Measurements from ENCODE around the gene MEIS2.

Gene MEIS2

GRCh38 chr15:37037850-37038715 is 62.3 kb downstream of the MEIS2 start:
- no peak for DNase-seq

DNA sequence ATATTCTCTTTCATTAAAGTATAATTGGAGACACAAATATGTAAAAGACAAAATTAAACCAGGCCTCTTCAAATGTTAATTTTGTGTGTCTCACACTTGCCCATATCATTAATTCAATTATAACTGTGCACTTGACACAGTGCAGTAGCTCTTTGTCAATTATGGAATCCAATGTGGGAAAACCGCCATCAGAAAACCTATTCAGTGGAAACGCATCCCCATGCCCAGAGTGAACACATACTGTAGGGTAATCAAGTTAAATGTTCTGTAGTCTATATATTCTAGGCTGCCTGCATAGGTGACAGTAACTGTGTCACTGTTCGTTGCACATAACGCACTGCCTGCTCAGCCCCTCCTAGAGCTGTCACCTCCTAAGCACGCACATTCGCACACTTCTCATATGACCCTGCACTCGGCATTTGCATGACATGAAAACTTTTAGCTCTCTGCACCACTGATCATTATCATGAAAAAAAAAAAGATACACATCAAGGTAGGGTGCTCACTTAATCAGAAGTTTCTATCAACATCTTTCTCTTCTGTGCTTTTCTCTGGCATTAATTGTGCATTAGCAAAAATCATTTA is 63.2 kb downstream of the MEIS2 start:
- no peak for DNase-seq

- DNase-seq = no peak
Observed at GRCh38 chr15:37034835-37035748, 65.3 kb downstream of the MEIS2 start.

- no peak for DNase-seq
Observed at GRCh38 chr15:37034392-37034791, 66.0 kb downstream of the MEIS2 start.

- no peak for DNase-seq
Observed at GRCh38 chr15:37032091-37032775, 68.1 kb downstream of the MEIS2 start.

DNA sequence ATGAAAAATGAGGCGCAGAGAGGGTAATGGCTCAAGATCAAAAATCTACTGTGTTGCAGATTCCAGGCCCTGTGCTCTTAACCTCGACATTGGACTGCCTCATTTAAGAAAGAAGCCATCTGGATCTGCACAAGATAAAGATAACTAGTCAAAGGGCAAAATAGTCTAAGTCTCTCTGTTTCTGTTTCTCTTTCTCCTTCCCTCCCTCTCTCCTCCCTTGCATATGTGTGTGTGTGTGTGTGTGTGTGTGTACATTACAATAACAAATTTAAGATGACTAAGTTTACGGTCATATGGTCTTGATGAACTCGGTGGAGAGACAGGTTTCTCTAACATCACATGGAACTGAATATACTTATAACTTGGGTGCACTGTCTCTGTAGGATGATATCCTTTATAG is 69.2 kb downstream of the MEIS2 start:
- no peak for DNase-seq

DNA sequence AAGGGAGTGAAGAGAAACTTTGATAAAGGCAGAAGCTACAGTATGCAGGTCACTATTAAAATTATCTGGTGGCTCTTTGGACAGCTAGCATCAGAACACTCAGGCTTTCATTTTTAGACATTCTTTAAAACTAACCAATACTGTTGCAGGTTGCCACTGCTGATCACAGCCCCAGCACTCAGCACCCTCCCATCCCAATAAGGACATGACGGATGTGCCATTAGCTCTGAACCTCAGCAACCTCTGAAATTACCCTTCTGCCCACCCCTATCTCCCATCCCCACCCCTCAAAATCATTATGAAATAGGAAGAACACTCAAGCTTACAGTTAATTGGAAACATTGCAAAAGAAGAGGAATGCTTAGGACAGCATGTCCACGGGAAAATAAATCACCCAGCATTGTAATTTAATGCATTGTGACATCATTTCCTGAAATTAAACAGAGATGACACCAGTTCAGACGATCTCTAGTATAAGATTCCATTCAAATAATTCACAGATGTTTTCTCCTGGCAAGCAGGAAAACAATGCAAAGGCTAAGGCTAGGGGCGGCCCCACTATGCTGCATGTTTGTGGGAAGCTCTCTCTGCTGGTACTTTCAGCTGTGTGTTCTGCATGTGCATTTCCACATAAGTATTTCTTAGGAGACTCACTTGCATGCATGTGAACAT is 71.6 kb downstream of the MEIS2 start:
- DNase-seq = no peak

DNA sequence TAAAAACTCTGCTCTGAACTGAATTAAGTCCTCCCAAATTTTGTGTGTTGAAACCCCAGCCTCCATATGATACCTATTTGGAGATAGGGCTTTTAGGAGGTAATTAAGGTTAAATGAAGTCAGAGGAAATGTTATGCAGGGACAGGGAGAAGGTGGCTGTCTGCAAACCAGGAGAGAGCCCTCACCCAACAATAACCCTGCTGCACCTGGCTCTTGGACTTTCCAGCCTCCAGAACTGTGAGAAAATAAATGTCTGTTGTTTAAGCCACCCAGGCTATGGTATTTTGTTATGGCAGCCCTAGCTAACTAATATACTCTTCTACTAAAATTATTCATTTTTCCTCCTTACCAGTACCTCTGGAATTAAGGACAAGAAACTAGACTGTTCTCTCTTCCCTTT is 79.5 kb downstream of the MEIS2 start:
- DNase-seq = no peak

DNA sequence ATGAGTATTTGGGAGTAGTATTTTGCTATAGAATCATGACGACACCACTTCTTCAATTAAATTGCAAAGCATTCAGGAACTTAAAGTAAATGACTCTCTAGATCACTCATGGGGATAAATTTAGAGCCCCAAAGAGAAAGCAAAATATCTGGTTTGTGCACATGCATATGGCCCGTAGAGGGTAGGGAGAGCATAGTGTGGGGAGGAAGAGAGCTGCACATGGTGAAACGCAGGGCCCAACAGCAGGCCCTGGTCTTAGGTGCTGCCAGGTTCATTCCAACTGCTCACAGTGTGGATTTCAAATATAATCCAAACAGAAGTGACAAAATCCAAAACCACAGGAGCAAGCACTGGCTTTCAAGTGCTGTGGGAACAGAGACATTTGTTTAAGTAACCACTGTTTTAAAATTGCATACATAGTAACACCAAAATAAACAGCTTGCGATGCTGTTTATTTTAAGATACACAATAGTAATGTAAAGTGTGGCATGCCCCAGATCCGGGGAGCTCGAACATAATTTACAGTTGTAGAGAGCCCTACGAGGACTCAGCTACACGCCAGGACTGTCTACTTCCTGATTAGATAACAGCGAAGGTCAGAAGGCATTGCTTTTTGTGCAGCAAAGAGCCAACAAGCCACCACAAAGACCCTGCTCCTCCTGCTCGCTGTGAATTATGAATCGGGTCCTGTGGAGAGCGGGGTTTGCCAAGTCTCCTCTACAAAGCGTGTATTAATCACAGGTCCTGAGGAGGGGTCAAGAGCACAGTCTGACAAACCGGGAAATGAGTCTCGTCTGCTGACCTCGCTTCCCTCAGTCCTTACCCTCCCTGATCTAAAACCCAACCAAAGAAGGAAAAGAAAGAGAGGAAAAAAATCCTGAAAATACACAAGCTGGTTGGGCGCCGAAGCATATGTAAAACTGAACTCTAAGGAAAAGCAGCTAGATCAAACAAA is 80.6 kb downstream of the MEIS2 start:
- no peak for DNase-seq

- DNase-seq = no peak
Observed at GRCh38 chr15:37017031-37017625, 83.2 kb downstream of the MEIS2 start.

- DNase-seq = no peak
Observed at GRCh38 chr15:37016231-37016630, 84.1 kb downstream of the MEIS2 start.

- no peak for DNase-seq
Observed at GRCh38 chr15:37015451-37015850, 84.9 kb downstream of the MEIS2 start.

GRCh38 chr15:37015035-37015434 is 85.3 kb downstream of the MEIS2 start:
- DNase-seq = no peak

- DNase-seq = no peak
Observed at GRCh38 chr15:37014566-37014965, 85.8 kb downstream of the MEIS2 start.

DNA sequence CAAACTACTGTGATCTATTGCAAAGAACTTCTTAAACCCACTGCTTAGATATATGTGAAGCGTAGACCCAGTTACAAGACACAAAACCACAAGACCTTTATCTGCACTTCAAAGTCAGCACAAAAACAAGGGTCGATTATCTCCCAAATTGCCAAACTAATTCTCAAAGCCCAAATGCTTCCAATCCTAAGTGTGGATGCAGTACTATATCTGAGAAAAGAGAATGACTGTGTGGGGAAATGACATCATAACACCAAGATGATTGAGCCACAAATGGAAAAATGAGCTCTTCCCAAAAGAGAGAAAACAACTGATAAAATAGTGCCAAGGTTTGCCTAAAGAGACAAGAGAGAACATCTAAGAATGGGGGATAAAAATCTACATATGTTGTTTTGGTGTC is 86.2 kb downstream of the MEIS2 start:
- DNase-seq = no peak

DNA sequence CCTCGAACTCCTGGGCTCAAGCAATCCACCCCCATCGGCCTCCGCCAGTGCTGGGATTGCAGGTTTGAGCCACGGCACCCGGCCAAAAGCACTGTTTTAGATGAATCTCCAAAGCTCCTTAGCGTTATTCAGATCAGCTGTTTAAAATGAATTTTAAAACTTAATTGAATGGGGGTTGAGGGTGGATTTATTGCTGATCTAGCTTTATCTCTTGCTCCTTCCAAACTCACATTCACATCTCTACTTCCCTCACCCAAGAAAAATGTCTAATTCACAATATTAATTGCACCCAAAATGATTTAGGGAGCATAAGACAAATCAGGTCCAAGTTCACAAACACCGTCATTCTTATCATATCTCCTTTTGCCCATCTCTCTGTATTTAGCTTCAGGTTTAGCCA is 89.8 kb downstream of the MEIS2 start:
- no peak for DNase-seq

- DNase-seq = no peak
Observed at GRCh38 chr15:37009288-37009687, 91.1 kb downstream of the MEIS2 start.

- DNase-seq = no peak
Observed at GRCh38 chr15:37008205-37008604, 92.1 kb downstream of the MEIS2 start.

DNA sequence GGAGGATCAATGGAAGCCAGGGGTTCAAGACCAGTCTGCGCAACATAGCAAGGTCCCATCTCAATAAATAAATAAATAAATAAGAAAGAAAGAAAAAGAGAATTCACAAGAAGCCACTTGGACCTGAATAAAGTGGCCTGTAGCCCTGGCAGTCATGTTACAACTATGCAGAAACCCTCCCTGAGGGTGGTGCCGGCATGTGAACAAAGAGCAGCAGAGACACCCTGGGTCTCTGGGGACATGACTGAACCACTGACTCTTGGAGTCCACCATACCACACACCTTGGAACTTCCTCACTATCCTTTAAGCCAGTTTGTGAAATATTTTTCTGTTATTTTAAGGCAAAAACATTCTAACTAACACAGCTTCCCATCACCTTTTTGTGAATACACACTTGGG is 93.0 kb downstream of the MEIS2 start:
- no peak for DNase-seq

- no peak for DNase-seq
Observed at GRCh38 chr15:37004981-37005735, 95.2 kb downstream of the MEIS2 start.
